ENCODE measurements around the gene B3GALNT1. TPM values are rescaled to one million over a fixed set of nuclear protein-coding genes. Genes with fewer than 3 reads are reported as not detected.

B3GALNT1 gene
- total RNA-seq, 1 donor from 2014 or later = 133 TPM

Other genes with a start within 250 kb of the B3GALNT1 start
- 72.2 TPM for gene NMD3, start 116.0 kb upstream of the B3GALNT1 start, total RNA-seq